Measurements from ENCODE around the gene NLRC5.
"Not testable (repeated sequence)": the region's sequence is repeated elsewhere in the genome, so short reads cannot be mapped to it uniquely, and the experiment has no call there.

Gene NLRC5

DNA sequence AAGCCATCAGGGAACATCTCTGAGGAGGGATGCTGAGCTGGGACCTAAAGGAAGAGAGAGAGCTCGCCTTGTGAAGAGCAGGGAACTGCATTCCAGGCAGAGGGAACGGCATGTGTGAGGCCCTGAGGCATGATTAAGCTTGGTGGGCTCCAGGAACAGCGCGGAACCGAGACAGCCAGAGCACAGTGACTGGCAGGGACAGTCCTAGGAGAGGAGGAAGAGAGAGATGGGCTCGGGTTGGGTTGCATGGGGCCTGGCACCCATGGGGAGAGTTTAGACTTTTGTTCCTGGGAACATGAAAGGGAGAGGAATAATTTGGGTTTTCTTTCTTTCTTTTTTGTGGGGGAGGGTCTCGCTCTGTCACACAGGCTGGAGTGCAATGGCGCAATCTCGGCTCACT lies 63.8 kb downstream of the NLRC5 start:
- peak overlapping the region; percentile 88 for H3K27ac Mint-ChIP-seq
- peaks cover 36% of the 10 kb centered on the region for H3K4me1 Mint-ChIP-seq
- no peak for DNase-seq (ENCODE audit: low spot score in 2 of 2)
- H3K9me3 Mint-ChIP-seq = no peaks in the 10 kb centered on the region
- peaks cover 97% of the 10 kb centered on the region for H3K36me3 Mint-ChIP-seq
- ATAC-seq = no peak
- no peak overlapping the region for H3K4me3 Mint-ChIP-seq

DNA sequence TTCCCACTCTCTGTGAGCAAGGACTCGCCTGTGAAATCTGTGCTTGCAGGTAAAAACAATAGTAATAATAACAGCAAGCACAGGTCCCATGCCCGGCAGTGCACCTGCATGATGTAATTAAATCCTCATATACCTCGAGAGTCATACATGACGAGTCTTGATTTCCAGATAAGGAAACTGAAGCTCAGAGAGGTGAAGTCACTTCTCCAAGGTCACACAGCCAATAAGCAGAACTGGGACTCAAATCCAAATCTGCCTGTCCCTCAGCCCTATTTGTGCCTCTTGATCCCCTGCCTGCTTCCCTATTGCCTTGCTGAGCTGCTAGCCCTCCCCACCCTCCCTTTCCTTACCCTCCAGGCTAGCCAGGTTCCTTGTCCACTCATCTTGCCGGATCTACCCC lies 65.0 kb downstream of the NLRC5 start:
- Mint-ChIP-seq H3K9me3 (no peaks in the 10 kb centered on the region), H3K36me3 (peaks cover 87% of the 10 kb centered on the region), H3K4me1 (peaks cover 34% of the 10 kb centered on the region), H3K4me3 (no peak overlapping the region), H3K27ac (peak overlapping the region; percentile 88)
- ATAC-seq = no peak
- DNase-seq (ENCODE audit: low spot score in 2 of 2) = no peak

- peaks cover 34% of the 10 kb centered on the region for H3K4me1 Mint-ChIP-seq
- peaks cover 87% of the 10 kb centered on the region for H3K36me3 Mint-ChIP-seq
- ATAC-seq (no peak), DNase-seq (ENCODE audit: low spot score in 2 of 2) (no peak)
- H3K4me3 Mint-ChIP-seq = no peak overlapping the region
- no peaks in the 10 kb centered on the region for H3K9me3 Mint-ChIP-seq
- H3K27ac Mint-ChIP-seq = peak overlapping the region; percentile 67
These were observed 65.4 kb downstream of the NLRC5 start for GRCh38 chr16:57054771-57055170.

DNA sequence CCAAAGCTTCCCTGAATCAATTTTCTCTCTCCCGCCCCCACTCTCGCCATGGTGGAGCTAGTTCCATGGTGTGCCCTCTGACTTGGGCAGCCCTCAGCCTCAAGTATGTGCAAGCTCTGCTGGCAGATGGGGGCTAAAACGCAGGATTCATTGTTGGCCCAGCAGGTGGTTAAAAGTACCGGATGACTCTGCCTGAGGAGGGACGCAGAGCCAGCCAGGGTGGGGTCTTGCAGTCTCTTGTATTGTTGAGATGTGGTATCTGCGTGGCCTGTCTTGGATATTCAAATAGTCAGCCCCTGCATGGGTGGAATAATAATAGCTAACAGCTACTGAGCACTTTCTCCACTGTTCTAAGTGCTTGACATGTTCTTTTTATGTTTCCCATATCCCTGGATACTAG lies 66.3 kb downstream of the NLRC5 start:
- ATAC-seq = no peak
- no peaks in the 10 kb centered on the region for H3K9me3 Mint-ChIP-seq
- DNase-seq (ENCODE audit: low spot score in 2 of 2) = no peak
- peaks cover 42% of the 10 kb centered on the region for H3K4me1 Mint-ChIP-seq
- peak overlapping the region; percentile 67 for H3K27ac Mint-ChIP-seq
- peaks cover 84% of the 10 kb centered on the region for H3K36me3 Mint-ChIP-seq
- H3K4me3 Mint-ChIP-seq = no peak overlapping the region

DNA sequence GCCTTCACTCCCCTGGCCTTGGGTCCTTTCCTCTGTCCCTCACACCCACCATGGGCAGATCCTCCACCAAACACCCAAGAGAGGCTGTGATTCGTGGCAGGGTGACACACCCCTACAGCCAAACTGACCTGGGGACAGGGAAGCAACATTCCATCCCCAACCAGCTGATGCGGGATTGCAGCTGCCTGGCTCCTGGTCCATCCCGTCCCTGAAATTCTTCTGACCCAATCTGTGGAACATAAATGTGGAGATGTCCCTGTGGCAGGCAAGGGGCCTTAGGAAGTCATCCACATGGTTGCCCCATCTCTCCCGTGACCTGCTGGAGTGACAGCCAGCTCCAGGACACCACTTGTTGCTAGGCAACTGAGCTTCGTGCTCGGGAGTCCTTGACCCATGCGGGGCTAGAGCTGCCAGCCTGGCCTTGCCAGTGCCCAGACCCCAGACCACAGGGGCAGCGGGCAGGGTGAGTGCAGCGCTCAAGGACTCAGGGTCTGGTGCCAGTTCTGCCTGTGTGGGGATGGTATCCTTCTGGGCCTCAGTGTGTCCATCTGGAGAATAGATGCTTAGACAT lies 69.0 kb downstream of the NLRC5 start:
- H3K4me1 Mint-ChIP-seq = peaks cover 29% of the 10 kb centered on the region
- ATAC-seq = no peak
- no peak for DNase-seq (ENCODE audit: low spot score in 2 of 2)
- no peaks in the 10 kb centered on the region for H3K9me3 Mint-ChIP-seq
- peak overlapping the region; percentile 72 for H3K27ac Mint-ChIP-seq
- peaks cover 84% of the 10 kb centered on the region for H3K36me3 Mint-ChIP-seq
- no peak overlapping the region for H3K4me3 Mint-ChIP-seq

DNA sequence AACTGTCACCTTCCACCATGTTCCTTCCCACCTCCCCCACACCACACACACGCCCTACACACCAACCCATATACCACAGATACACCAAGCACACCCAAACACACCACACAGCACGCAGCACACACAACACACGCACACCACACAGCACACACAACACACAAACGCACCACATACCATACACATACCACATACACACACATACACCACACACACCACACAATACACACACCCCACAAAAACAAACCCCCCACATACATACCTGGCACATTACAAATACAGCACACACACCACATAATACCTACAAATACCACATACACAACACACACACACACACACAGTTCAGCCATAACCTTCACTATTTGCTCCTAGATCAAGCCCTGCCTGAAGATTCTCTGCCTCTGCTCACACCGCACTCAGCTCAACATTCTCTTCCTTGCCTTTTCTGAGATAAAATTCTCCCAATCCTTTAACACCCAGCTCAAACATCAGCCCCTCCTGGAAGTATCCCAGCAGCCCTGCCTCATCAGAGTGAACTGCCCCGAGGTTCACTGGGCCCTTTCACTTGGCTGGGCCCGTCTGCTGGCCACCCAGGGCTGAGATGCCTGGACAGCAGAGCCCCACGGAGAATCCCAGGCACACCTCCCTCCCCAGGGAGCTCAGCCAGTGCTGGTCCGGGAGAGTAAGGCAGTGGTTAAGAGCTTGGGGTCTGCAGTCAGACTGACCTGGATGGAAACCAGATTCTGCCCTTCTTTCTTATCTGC lies 71.1 kb downstream of the NLRC5 start:
- Mint-ChIP-seq H3K4me3 (no peak overlapping the region), H3K36me3 (peaks cover 81% of the 10 kb centered on the region), H3K9me3 (no peaks in the 10 kb centered on the region), H3K4me1 (peaks cover 23% of the 10 kb centered on the region), H3K27ac (peak overlapping the region; percentile 80)
- ATAC-seq (no peak), DNase-seq (ENCODE audit: low spot score in 2 of 2) (no peak)

GRCh38 chr16:57061084-57061905 lies 71.9 kb downstream of the NLRC5 start:
- H3K9me3 Mint-ChIP-seq = no peaks in the 10 kb centered on the region
- H3K4me3 Mint-ChIP-seq = no peak overlapping the region
- DNase-seq (ENCODE audit: low spot score in 2 of 2) = no peak
- ATAC-seq = no peak
- peak overlapping the region; percentile 80 for H3K27ac Mint-ChIP-seq
- peaks cover 23% of the 10 kb centered on the region for H3K4me1 Mint-ChIP-seq
- H3K36me3 Mint-ChIP-seq = peaks cover 77% of the 10 kb centered on the region

GRCh38 chr16:57062329-57062728 lies 73.0 kb downstream of the NLRC5 start:
- Mint-ChIP-seq H3K27ac (peak overlapping the region; percentile 60), H3K4me3 (no peak overlapping the region), H3K4me1 (peaks cover 31% of the 10 kb centered on the region), H3K36me3 (peaks cover 69% of the 10 kb centered on the region), H3K9me3 (no peaks in the 10 kb centered on the region)
- DNase-seq (ENCODE audit: low spot score in 2 of 2) (no peak), ATAC-seq (no peak)

GRCh38 chr16:57063189-57063588 lies 73.8 kb downstream of the NLRC5 start:
- not testable (repeated sequence) for H3K9me3 Mint-ChIP-seq; DNase-seq (ENCODE audit: low spot score in 2 of 2); ATAC-seq; H3K4me3 Mint-ChIP-seq; H3K27ac Mint-ChIP-seq
- Mint-ChIP-seq H3K36me3 (peaks cover 70% of the 10 kb centered on the region), H3K4me1 (peaks cover 27% of the 10 kb centered on the region)

GRCh38 chr16:57064995-57065394 lies 75.6 kb downstream of the NLRC5 start:
- Mint-ChIP-seq H3K4me1 (peaks cover 36% of the 10 kb centered on the region), H3K4me3 (no peak overlapping the region), H3K36me3 (peaks cover 82% of the 10 kb centered on the region), H3K9me3 (no peaks in the 10 kb centered on the region), H3K27ac (peak overlapping the region; percentile 78)
- ATAC-seq (no peak), DNase-seq (ENCODE audit: low spot score in 2 of 2) (no peak)

GRCh38 chr16:57066625-57067024 lies 77.3 kb downstream of the NLRC5 start:
- ATAC-seq (no peak), DNase-seq (ENCODE audit: low spot score in 2 of 2) (no peak)
- H3K9me3 Mint-ChIP-seq = no peaks in the 10 kb centered on the region
- peaks cover 43% of the 10 kb centered on the region for H3K4me1 Mint-ChIP-seq
- H3K36me3 Mint-ChIP-seq = peaks cover 83% of the 10 kb centered on the region
- H3K4me3 Mint-ChIP-seq = no peak overlapping the region
- peak overlapping the region; percentile 86 for H3K27ac Mint-ChIP-seq

- no peak for DNase-seq (ENCODE audit: low spot score in 2 of 2)
- Mint-ChIP-seq H3K27ac (peak overlapping the region; percentile 86), H3K36me3 (peaks cover 83% of the 10 kb centered on the region), H3K9me3 (no peaks in the 10 kb centered on the region), H3K4me3 (no peak overlapping the region), H3K4me1 (peaks cover 50% of the 10 kb centered on the region)
- ATAC-seq = no peak
These were observed 78.0 kb downstream of the NLRC5 start for GRCh38 chr16:57067347-57067746.

DNA sequence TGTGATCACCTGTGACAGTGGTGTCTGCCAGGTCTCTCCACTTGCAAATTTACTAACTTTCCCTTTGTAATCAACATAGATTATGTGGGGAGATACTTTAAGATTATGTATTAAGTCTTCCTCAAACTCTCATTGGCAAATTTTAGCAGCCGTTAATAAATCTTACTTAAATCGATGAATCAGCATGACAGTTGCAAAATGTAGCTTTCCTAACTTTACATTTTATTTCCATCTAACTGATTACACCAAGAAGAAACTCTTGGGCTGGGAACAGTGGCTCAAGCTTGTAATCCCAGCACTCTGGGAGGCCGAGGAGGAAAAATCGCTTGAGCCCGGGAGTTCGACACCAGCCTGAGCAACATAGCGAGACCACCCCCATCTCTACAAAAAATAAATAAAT lies 79.7 kb downstream of the NLRC5 start:
- peak overlapping the region; percentile 86 for H3K27ac Mint-ChIP-seq
- H3K4me1 Mint-ChIP-seq = peaks cover 58% of the 10 kb centered on the region
- H3K36me3 Mint-ChIP-seq = peaks cover 86% of the 10 kb centered on the region
- no peaks in the 10 kb centered on the region for H3K9me3 Mint-ChIP-seq
- no peak for ATAC-seq
- no peak overlapping the region for H3K4me3 Mint-ChIP-seq
- DNase-seq (ENCODE audit: low spot score in 2 of 2) = no peak

- Mint-ChIP-seq H3K9me3 (no peaks in the 10 kb centered on the region), H3K4me3 (peak overlapping the region; percentile 1), H3K4me1 (peaks cover 58% of the 10 kb centered on the region), H3K36me3 (peaks cover 87% of the 10 kb centered on the region), H3K27ac (peak overlapping the region; percentile 86)
- no peak for DNase-seq (ENCODE audit: low spot score in 2 of 2)
- peak; percentile 22 for ATAC-seq
These were observed 80.4 kb downstream of the NLRC5 start for GRCh38 chr16:57069635-57070370.

GRCh38 chr16:57070424-57070823 lies 81.1 kb downstream of the NLRC5 start:
- peaks cover 58% of the 10 kb centered on the region for H3K4me1 Mint-ChIP-seq
- DNase-seq (ENCODE audit: low spot score in 2 of 2) (no peak), ATAC-seq (peak; percentile 35)
- peak overlapping the region; percentile 86 for H3K27ac Mint-ChIP-seq
- peak overlapping the region; percentile 1 for H3K4me3 Mint-ChIP-seq
- H3K9me3 Mint-ChIP-seq = no peaks in the 10 kb centered on the region
- peaks cover 88% of the 10 kb centered on the region for H3K36me3 Mint-ChIP-seq

Data from stimulated activated effector memory CD8-positive, alpha-beta T cell treated with anti-CD3 and anti-CD28 coated beads, Interleukin-12 subunit alpha, Interleukin-12 subunit beta, amount 100 ng/mL, for 72 hours (primary cell).